T-helper 22 cell (primary cell): Measurements from ENCODE around the gene VOPP1.
A peak's percentile ranks its signal among the peaks of the same experiment; 100 is the strongest.

ENCODE experiments used
- DNase-seq: peaks from one replicate; pipeline ENCODE4 v3.0.0-alpha.2; 2020; ENCODE audit warnings: low read depth

VOPP1 gene

GRCh38 chr7:55532150-55532917 lies 40.0 kb downstream of the VOPP1 start:
- no peak for DNase-seq

- no peak for DNase-seq
Measured at GRCh38 chr7:55531536-55531935, 40.8 kb downstream of the VOPP1 start.

- DNase-seq: no peak
Measured at GRCh38 chr7:55527307-55527706, 45.0 kb downstream of the VOPP1 start.

GRCh38 chr7:55526770-55527169 lies 45.5 kb downstream of the VOPP1 start:
- no peak for DNase-seq

- DNase-seq: no peak
Measured at GRCh38 chr7:55526329-55526728, 46.0 kb downstream of the VOPP1 start.

GRCh38 chr7:55524558-55525310 lies 47.6 kb downstream of the VOPP1 start:
- no peak for DNase-seq

GRCh38 chr7:55523366-55523765 lies 48.9 kb downstream of the VOPP1 start:
- no peak for DNase-seq

- no peak for DNase-seq
Measured at GRCh38 chr7:55521917-55522902, 50.1 kb downstream of the VOPP1 start.

- no peak for DNase-seq
Measured at GRCh38 chr7:55521512-55521911, 50.8 kb downstream of the VOPP1 start.

- DNase-seq: no peak
Measured at GRCh38 chr7:55520426-55521140, 51.7 kb downstream of the VOPP1 start.

- DNase-seq: no peak
Measured at GRCh38 chr7:55518836-55519235, 53.5 kb downstream of the VOPP1 start.

GRCh38 chr7:55517936-55518689 lies 54.2 kb downstream of the VOPP1 start:
- DNase-seq: no peak

GRCh38 chr7:55517191-55517633 lies 55.1 kb downstream of the VOPP1 start:
- DNase-seq: peak; percentile 15

GRCh38 chr7:55516409-55516808 lies 55.9 kb downstream of the VOPP1 start:
- DNase-seq: no peak

- no peak for DNase-seq
Measured at GRCh38 chr7:55515569-55516279, 56.6 kb downstream of the VOPP1 start.

GRCh38 chr7:55514546-55515265 lies 57.6 kb downstream of the VOPP1 start:
- no peak for DNase-seq

- DNase-seq: no peak
Measured at GRCh38 chr7:55513868-55514267, 58.4 kb downstream of the VOPP1 start.

GRCh38 chr7:55512635-55513191 lies 59.6 kb downstream of the VOPP1 start:
- no peak for DNase-seq

- no peak for DNase-seq
Measured at GRCh38 chr7:55510621-55511020, 61.7 kb downstream of the VOPP1 start.
